Measurements from ENCODE around the gene ABCC5.

Gene ABCC5

DNA sequence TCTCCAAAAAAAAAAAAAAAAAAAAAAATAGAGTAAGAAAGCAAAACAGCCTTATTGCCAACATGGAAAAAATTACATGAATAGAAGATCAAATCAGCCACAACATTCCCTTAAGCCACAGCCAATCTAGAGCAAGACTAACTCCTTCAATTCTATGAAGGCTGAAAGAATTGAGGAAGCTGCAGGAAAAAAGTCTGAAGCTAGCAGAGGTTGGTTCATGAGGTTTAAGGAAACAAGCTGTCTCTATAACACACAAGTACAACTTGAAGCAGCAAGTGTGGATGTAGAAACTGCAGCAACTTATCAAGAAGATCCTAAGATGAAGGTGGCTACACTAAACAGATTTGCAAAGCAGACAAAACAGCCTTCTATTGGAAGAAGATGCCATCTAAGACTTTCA, 142.3 kb downstream of the ABCC5 start:
- TF ChIP-seq, protein P1, sequence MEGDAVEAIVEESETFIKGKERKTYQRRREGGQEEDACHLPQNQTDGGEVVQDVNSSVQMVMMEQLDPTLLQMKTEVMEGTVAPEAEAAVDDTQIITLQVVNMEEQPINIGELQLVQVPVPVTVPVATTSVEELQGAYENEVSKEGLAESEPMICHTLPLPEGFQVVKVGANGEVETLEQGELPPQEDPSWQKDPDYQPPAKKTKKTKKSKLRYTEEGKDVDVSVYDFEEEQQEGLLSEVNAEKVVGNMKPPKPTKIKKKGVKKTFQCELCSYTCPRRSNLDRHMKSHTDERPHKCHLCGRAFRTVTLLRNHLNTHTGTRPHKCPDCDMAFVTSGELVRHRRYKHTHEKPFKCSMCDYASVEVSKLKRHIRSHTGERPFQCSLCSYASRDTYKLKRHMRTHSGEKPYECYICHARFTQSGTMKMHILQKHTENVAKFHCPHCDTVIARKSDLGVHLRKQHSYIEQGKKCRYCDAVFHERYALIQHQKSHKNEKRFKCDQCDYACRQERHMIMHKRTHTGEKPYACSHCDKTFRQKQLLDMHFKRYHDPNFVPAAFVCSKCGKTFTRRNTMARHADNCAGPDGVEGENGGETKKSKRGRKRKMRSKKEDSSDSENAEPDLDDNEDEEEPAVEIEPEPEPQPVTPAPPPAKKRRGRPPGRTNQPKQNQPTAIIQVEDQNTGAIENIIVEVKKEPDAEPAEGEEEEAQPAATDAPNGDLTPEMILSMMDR (IDR thresholded peaks at IDR 0.05; ENCODE audit: low read depth, low read length) = no peak
- DNase-seq (ENCODE audit: extremely low read depth, low read depth) = no peak

DNA sequence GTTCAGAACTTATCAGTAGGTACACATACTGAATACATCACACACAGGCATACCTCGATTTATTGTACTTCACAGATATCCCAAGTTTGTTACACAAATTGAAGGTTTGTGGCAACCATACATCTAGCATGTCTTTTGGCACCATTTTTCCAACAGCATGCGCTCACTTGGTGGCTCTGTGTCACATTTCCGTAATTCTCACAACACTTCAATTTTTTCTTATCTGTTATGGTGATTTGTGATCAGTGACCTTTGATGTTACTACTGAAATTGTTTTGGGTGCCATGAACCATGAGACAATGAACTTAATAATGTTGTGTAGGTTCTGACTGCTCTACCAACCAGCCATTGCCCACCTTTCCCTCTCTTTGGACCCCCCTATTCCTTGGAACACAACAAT, 143.8 kb downstream of the ABCC5 start:
- TF ChIP-seq, protein P1 (IDR thresholded peaks at IDR 0.05; ENCODE audit: low read depth, low read length) = no peak
- DNase-seq (ENCODE audit: extremely low read depth, low read depth) = no peak

DNA sequence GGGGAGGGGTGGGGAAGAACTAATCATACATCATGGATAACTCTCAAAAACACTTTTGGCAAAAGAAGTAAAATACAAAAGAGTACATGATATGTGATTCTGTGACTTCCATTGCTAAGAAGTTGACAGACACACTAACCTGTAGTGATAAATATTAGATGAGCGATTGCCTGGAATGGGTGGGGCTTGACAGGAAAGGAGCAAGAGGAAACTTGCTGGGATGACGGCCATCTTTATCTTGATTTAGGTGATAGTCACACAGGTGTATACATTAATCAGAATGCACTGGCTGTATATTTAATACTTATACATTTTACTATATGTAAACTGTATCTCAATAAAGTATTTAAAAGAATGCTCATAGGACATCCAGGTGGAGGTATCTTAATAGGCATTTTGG, 146.1 kb downstream of the ABCC5 start:
- TF ChIP-seq, protein P1 (IDR thresholded peaks at IDR 0.05; ENCODE audit: low read depth, low read length) = no peak
- no peak for DNase-seq (ENCODE audit: extremely low read depth, low read depth)

DNA sequence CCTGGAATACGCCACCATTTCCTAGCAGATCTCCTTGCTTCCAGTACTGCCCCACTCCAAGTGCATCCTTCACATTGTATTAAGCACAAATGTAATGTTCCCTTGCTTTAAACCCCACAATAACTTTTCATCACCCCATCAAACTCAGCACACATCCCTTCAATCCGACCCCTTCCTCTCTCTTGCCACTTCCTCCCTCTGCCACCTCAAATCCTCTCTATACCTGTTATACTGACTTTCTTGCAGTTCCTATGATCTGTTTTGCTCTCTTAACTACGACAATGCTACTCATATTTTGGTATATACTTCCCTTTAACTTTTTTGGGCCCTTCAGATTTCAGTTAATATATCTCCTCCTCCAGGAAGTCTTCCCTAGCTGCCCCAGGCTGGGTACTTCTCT, 147.1 kb downstream of the ABCC5 start:
- DNase-seq (ENCODE audit: extremely low read depth, low read depth) = no peak
- TF ChIP-seq, protein P1 (IDR thresholded peaks at IDR 0.05; ENCODE audit: low read depth, low read length) = no peak

Measured in AG09319 (cell line).